PC-9 (cell line): ENCODE results near the gene PXT1. TPM values are rescaled to one million over a fixed set of nuclear protein-coding genes. Genes with fewer than 3 reads are reported as not detected.

ENCODE experiments used
- BruUV-seq: library from RNA; stranded (reverse); fragments of 400-500 nt; replicated peaks from 2 replicates; lab custom pipeline; 2021; lab: Mats Ljungman, UMichigan
- CTCF ChIA-PET: fragments of 300-600 bp; sonication (Branson Sonifier 250); formaldehyde crosslinking; loops from one replicate; lab custom pipeline; 2022; ENCODE audit warnings: antibody characterized with exemption; lab: Charles Lee
- POLR2A ChIA-PET: fragments of 300-600 bp; sonication (Branson Sonifier 250); formaldehyde crosslinking; loops from one replicate; lab custom pipeline; 2022; ENCODE audit warnings: antibody characterized with exemption; ENCODE audit not compliant: unreplicated experiment; lab: Charles Lee
- DNase-seq, 2 experiments: peaks; one replicate each; pipeline versions ENCODE4 v3.0.0 to v3.0.0-alpha.2; 2015 to 2022; ENCODE audit warnings: mixed read lengths in 1 of 2
- H2AFZ ChIP-seq: fragments of 200-600 bp; sonication (generic); 2 replicates; pipeline ENCODE4 v1.8.1; 2017; ENCODE audit warnings: antibody characterized with exemption
- H3F3A ChIP-seq: fragments of 200-600 bp; sonication (generic); 2 replicates; pipeline ENCODE4 v1.8.1; 2017; ENCODE audit warnings: antibody characterized with exemption, mild to moderate bottlenecking, low read depth; ENCODE audit not compliant: insufficient read depth
- H3K27ac ChIP-seq: fragments of 200-600 bp; sonication (generic); 2 replicates; pipeline ENCODE4 v1.6.1; 2016; ENCODE audit warnings: mixed run types
- H3K27me3 ChIP-seq: fragments of 200-600 bp; sonication (generic); 2 replicates; pipeline ENCODE4 v1.6.1; 2016; ENCODE audit warnings: low read depth, mixed run types; ENCODE audit not compliant: insufficient read depth
- H3K36me3 ChIP-seq: fragments of 200-600 bp; sonication (generic); 2 replicates; pipeline ENCODE4 v1.6.1; 2016; ENCODE audit warnings: low read depth, mixed run types
- H3K4me1 ChIP-seq: fragments of 200-600 bp; sonication (generic); replicated peaks from 2 replicates; pipeline ENCODE4 v1.6.1; 2016; ENCODE audit warnings: mixed run types; ENCODE audit not compliant: insufficient read depth
- H3K4me2 ChIP-seq: fragments of 200-600 bp; sonication (generic); 2 replicates; pipeline ENCODE4 v1.6.1; 2017; ENCODE audit warnings: mixed run types
- H3K4me3 ChIP-seq: fragments of 200-600 bp; sonication (generic); 2 replicates; pipeline ENCODE4 v1.6.1; 2016; ENCODE audit warnings: mixed run types
- H3K79me2 ChIP-seq: fragments of 200-600 bp; sonication (generic); 2 replicates; pipeline ENCODE4 v1.6.1; 2017; ENCODE audit warnings: low read depth, mixed run types
- H3K9me2 ChIP-seq: fragments of 200-600 bp; sonication (generic); 2 replicates; pipeline ENCODE4 v1.8.1; 2017; ENCODE audit warnings: mild to moderate bottlenecking; ENCODE audit not compliant: insufficient read depth
- H3K9me3 ChIP-seq: fragments of 200-600 bp; sonication (generic); 2 replicates; pipeline ENCODE4 v1.8.1; 2016; ENCODE audit warnings: low read depth; ENCODE audit not compliant: insufficient read depth
- H4K20me1 ChIP-seq: fragments of 200-600 bp; sonication (generic); 2 replicates; pipeline ENCODE4 v1.8.1; 2017; ENCODE audit not compliant: insufficient read depth
- EZH2 ChIP-seq: fragments of 200-600 bp; sonication (generic); IDR thresholded peaks from 2 replicates; pipeline ENCODE4 v1.8.0; 2017; ENCODE audit warnings: antibody characterized with exemption, low read depth
- intact Hi-C: fragments of 100-400 bp; cut with micrococcal nuclease; formaldehyde crosslinking; loops from one replicate; pipeline ENCODE4 v1.10.0; 2022; ENCODE audit not compliant: unreplicated experiment
- total RNA-seq: library from RNA; stranded (reverse); gene quantifications from 2 replicates; pipeline ENCODE4 v1.2.3, GENCODE V29; 2021
- TF ChIP-seq, protein P1 (sequence below): fragments of 200-600 bp; sonication (generic); conservative IDR thresholded peaks from 2 replicates; pipeline ENCODE4 v1.6.1; 2017; ENCODE audit warnings: mixed run types, antibody characterized with exemption, mild to moderate bottlenecking, moderate library complexity

The PXT1 gene
- total RNA-seq, 1 experiment from 2014 or later, result not detected

GRCh38 chr6:36362551-36363370 is 79.9 kb downstream of the PXT1 start:
- H3K9me3 ChIP-seq, result no peaks in the 10 kb centered on the region
- no peak overlapping the region for H2AFZ ChIP-seq
- H3F3A ChIP-seq, result no peaks in the 10 kb centered on the region; the same call in 1 of the 2 replicates
- H3K9me2 ChIP-seq, result no peaks in the 10 kb centered on the region
- intact Hi-C loops, result loop anchor here (10.0 kb wide), 1 partner anchor 138 kb away; no protein-coding TSS in a partner anchor
- no peak overlapping the region for H3K4me3 ChIP-seq
- no peaks in the 10 kb centered on the region for H3K79me2 ChIP-seq
- POLR2A ChIA-PET, result no interaction called here
- no peaks in the 10 kb centered on the region for H3K36me3 ChIP-seq
- H4K20me1 ChIP-seq, result no peaks in the 10 kb centered on the region
- CTCF ChIA-PET, result no interaction called here
- TF ChIP-seq, protein P1, sequence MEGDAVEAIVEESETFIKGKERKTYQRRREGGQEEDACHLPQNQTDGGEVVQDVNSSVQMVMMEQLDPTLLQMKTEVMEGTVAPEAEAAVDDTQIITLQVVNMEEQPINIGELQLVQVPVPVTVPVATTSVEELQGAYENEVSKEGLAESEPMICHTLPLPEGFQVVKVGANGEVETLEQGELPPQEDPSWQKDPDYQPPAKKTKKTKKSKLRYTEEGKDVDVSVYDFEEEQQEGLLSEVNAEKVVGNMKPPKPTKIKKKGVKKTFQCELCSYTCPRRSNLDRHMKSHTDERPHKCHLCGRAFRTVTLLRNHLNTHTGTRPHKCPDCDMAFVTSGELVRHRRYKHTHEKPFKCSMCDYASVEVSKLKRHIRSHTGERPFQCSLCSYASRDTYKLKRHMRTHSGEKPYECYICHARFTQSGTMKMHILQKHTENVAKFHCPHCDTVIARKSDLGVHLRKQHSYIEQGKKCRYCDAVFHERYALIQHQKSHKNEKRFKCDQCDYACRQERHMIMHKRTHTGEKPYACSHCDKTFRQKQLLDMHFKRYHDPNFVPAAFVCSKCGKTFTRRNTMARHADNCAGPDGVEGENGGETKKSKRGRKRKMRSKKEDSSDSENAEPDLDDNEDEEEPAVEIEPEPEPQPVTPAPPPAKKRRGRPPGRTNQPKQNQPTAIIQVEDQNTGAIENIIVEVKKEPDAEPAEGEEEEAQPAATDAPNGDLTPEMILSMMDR, result no peak
- TF ChIP-seq EZH2, result no peak
- no peak overlapping the region for H3K27ac ChIP-seq
- 0 out of 2 replicates have a peak, but pooled peaks cover 7% of the 10 kb centered on the region for H3K4me1 ChIP-seq
- H3K4me2 ChIP-seq, result no peak overlapping the region
- no peaks in the 10 kb centered on the region for H3K27me3 ChIP-seq
- BruUV-seq, result no TSS peak
- no peak for DNase-seq

- Histone ChIP-seq H3K4me3 (no peak overlapping the region), H2AFZ (no peak overlapping the region), H3K27me3 (no peaks in the 10 kb centered on the region), H3K4me2 (no peak overlapping the region), H3K79me2 (no peaks in the 10 kb centered on the region), H3K9me2 (no peaks in the 10 kb centered on the region), H3K9me3 (no peaks in the 10 kb centered on the region), H3K36me3 (no peaks in the 10 kb centered on the region), H4K20me1 (no peaks in the 10 kb centered on the region), H3K4me1 (0 out of 2 replicates have a peak, but pooled peaks cover 7% of the 10 kb centered on the region), H3K27ac (no peak overlapping the region), H3F3A (no peaks in the 10 kb centered on the region)
- no TSS peak for BruUV-seq
- intact Hi-C loops, result loop anchor here (2.0 to 10.0 kb wide), 4 partner anchors 136 to 334 kb away; partner anchors contain the start of genes BRPF3 and MAPK14
- DNase-seq, result no peak
- ChIA-PET POLR2A (no interaction called here), CTCF (no interaction called here)
- no peak for TF ChIP-seq EZH2
- TF ChIP-seq, protein P1, result no peak
These were observed 81.6 kb downstream of the PXT1 start for GRCh38 chr6:36361071-36361470.

DNA sequence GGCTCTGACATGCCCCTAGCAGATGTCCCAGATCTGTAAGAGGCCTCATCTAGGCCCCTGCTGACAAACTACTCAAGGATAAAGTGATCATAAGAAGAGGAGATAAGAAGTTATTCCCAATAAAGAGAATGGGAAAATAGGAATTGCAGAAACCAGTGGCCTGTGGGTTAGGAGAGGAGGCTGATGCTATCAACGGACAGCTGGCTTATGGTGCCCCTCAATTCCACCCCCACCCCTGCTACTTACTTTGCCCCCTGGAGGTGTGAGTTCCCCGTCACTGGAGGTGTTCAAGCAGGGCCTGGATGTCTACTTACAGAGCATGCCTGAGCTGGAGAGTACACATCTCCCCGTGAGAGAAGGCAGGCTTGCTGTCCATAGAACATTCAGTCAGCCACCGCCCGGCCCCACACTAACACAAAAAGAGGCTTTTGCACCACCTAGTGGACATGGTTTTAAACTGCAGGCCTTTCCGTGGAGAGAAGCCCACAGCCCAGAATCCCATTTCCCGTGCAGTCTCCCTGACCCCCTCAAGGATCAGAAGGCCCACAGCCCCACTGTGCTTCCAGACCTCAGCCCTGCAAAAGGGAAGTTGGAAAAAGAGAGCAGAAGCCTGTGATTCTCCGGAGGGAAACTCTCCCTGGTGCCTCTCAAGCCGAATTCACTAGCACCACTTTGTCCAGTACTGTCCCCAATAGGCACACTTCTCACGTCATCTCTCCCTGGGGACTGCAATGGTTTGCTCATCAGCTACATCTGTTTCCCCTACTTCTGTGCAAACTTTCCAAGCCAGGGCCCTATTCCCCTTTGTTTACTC is 82.2 kb downstream of the PXT1 start:
- Histone ChIP-seq H3K9me2 (no peaks in the 10 kb centered on the region), H3K4me1 (0 out of 2 replicates have a peak, but pooled peaks cover 7% of the 10 kb centered on the region), H3K79me2 (no peaks in the 10 kb centered on the region), H2AFZ (peak overlapping the region; percentile 62), H3K4me2 (peak overlapping the region; percentile 28; the same call in 1 of the 2 replicates), H3K27ac (no peak overlapping the region), H3F3A (no peaks in the 10 kb centered on the region), H3K27me3 (no peaks in the 10 kb centered on the region), H3K9me3 (no peaks in the 10 kb centered on the region), H3K4me3 (no peak overlapping the region), H4K20me1 (no peaks in the 10 kb centered on the region), H3K36me3 (no peaks in the 10 kb centered on the region)
- DNase-seq, result peak; percentile 43 to 70
- ChIA-PET CTCF (interaction anchor here (0.5 to 1.1 kb wide), 3 partner anchors 19 to 369 kb away, joined by 5 to 9 read pairs (median 7); no protein-coding TSS in a partner anchor), POLR2A (interaction anchor here (0.7 kb wide), 1 partner anchor 800 kb away, joined by 7 read pairs; no protein-coding TSS in a partner anchor)
- intact Hi-C loops, result loop anchor here (1.0 to 10.0 kb wide), 5 partner anchors 58 to 334 kb away; partner anchors contain the start of genes BRPF3 and MAPK14
- TF ChIP-seq, protein P1, result peak; percentile 90
- no peak for TF ChIP-seq EZH2
- no TSS peak for BruUV-seq
